Measurements from ENCODE around the gene PRKCZ. TPM values are rescaled to one million over a fixed set of nuclear protein-coding genes. Genes with fewer than 3 reads are reported as not detected.

Gene PRKCZ
- total and polyA plus RNA-seq, 9 of the 15 experiments (the other 6 are each of a cell fraction or from before 2014, with no cell fraction given), result 0.07 to 3.1 (median 1.3) TPM

DNA sequence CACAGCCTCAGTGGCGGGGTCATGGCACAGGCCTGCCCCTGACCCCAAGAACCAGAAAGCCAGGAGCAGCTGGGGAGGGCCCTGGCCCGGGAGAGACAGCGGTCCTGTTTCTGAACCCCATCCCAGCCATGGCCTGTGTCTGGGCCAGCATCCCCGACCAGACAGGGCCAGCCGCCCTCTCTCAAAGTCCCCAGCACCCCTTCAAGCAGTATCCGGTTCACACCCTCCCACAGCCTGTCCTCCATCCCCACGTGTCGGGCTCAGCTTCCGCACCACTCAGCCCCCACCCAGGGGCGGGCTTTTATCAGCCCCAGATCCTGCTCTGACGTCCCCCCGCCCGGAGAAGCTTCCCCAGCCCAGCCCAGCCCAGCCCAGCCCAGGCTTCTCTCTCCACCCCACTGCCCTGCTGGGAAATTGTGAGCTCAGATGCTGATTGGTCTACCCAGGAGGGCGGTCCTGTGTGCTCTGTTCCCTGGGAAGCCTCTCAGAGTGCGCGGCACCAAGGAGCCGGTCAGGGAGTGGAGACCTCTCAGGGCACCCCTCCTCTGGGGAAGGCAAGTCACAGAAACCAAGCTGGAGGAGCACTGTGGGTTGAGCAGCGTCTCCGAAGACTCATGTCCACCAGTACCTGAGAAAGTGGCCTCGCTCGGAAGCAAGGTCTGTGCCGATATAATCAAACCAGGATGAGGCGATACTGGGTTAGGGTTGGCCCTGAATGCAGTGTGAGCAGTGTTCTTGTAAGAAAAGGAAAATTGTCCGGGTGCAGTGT, 149.0 kb downstream of the PRKCZ start (continued):
- TF ChIP-seq MCM3 (IDR thresholded peaks at IDR 0.05) (no peak), TAL1 (IDR thresholded peaks at IDR 0.05) (no peak), ZNF764 (CRISPR knock-in tag; IDR thresholded peaks at IDR 0.05; ENCODE audit: low read depth) (0 out of 2 replicates have a peak, but pooled peaks have one; percentile 48), ZKSCAN8 (CRISPR knock-in tag; IDR thresholded peaks at IDR 0.05) (no peak), SRSF1 (IDR thresholded peaks at IDR 0.05; ENCODE audit: low read depth, low read length) (no peak), FOSL1 (tag; conservative IDR thresholded peaks at IDR 0.05) (no peak), ZNF316 (IDR thresholded peaks at IDR 0.05) (no peak), PTTG1 (tag; IDR thresholded peaks at IDR 0.05; ENCODE audit: low read depth) (no peak)
- TF ChIP-seq, protein P1, sequence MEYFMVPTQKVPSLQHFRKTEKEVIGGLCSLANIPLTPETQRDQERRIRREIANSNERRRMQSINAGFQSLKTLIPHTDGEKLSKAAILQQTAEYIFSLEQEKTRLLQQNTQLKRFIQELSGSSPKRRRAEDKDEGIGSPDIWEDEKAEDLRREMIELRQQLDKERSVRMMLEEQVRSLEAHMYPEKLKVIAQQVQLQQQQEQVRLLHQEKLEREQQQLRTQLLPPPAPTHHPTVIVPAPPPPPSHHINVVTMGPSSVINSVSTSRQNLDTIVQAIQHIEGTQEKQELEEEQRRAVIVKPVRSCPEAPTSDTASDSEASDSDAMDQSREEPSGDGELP (CRISPR knock-in tag; IDR thresholded peaks at IDR 0.05; ENCODE audit: borderline replicate concordance), result peak; percentile 87
- TF ChIP-seq, protein P2, sequence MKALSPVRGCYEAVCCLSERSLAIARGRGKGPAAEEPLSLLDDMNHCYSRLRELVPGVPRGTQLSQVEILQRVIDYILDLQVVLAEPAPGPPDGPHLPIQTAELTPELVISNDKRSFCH (CRISPR knock-in tag; IDR thresholded peaks at IDR 0.05), result no peak
- TF ChIP-seq, protein P2 (tag; IDR thresholded peaks at IDR 0.05), result peak; percentile 37; the same call in 1 of the 2 replicates
- TF ChIP-seq, protein P3, sequence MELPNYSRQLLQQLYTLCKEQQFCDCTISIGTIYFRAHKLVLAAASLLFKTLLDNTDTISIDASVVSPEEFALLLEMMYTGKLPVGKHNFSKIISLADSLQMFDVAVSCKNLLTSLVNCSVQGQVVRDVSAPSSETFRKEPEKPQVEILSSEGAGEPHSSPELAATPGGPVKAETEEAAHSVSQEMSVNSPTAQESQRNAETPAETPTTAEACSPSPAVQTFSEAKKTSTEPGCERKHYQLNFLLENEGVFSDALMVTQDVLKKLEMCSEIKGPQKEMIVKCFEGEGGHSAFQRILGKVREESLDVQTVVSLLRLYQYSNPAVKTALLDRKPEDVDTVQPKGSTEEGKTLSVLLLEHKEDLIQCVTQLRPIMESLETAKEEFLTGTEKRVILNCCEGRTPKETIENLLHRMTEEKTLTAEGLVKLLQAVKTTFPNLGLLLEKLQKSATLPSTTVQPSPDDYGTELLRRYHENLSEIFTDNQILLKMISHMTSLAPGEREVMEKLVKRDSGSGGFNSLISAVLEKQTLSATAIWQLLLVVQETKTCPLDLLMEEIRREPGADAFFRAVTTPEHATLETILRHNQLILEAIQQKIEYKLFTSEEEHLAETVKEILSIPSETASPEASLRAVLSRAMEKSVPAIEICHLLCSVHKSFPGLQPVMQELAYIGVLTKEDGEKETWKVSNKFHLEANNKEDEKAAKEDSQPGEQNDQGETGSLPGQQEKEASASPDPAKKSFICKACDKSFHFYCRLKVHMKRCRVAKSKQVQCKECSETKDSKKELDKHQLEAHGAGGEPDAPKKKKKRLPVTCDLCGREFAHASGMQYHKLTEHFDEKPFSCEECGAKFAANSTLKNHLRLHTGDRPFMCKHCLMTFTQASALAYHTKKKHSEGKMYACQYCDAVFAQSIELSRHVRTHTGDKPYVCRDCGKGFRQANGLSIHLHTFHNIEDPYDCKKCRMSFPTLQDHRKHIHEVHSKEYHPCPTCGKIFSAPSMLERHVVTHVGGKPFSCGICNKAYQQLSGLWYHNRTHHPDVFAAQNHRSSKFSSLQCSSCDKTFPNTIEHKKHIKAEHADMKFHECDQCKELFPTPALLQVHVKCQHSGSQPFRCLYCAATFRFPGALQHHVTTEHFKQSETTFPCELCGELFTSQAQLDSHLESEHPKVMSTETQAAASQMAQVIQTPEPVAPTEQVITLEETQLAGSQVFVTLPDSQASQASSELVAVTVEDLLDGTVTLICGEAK (IDR thresholded peaks at IDR 0.05), result peak; percentile 64
- TF ChIP-seq, protein P3 (CRISPR knock-in tag; IDR thresholded peaks at IDR 0.05), result no peak
- TF ChIP-seq, protein P4, sequence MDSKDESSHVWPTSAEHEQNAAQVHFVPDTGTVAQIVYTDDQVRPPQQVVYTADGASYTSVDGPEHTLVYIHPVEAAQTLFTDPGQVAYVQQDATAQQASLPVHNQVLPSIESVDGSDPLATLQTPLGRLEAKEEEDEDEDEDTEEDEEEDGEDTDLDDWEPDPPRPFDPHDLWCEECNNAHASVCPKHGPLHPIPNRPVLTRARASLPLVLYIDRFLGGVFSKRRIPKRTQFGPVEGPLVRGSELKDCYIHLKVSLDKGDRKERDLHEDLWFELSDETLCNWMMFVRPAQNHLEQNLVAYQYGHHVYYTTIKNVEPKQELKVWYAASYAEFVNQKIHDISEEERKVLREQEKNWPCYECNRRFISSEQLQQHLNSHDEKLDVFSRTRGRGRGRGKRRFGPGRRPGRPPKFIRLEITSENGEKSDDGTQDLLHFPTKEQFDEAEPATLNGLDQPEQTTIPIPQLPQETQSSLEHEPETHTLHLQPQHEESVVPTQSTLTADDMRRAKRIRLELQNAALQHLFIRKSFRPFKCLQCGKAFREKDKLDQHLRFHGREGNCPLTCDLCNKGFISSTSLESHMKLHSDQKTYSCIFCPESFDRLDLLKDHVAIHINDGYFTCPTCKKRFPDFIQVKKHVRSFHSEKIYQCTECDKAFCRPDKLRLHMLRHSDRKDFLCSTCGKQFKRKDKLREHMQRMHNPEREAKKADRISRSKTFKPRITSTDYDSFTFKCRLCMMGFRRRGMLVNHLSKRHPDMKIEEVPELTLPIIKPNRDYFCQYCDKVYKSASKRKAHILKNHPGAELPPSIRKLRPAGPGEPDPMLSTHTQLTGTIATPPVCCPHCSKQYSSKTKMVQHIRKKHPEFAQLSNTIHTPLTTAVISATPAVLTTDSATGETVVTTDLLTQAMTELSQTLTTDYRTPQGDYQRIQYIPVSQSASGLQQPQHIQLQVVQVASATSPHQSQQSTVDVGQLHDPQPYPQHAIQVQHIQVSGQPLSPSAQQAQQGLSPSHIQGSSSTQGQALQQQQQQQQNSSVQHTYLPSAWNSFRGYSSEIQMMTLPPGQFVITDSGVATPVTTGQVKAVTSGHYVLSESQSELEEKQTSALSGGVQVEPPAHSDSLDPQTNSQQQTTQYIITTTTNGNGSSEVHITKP (IDR thresholded peaks at IDR 0.05; ENCODE audit: partially characterized antibody), result peak; percentile 61
